ENCODE data around the gene TRPV4.

The TRPV4 gene

DNA sequence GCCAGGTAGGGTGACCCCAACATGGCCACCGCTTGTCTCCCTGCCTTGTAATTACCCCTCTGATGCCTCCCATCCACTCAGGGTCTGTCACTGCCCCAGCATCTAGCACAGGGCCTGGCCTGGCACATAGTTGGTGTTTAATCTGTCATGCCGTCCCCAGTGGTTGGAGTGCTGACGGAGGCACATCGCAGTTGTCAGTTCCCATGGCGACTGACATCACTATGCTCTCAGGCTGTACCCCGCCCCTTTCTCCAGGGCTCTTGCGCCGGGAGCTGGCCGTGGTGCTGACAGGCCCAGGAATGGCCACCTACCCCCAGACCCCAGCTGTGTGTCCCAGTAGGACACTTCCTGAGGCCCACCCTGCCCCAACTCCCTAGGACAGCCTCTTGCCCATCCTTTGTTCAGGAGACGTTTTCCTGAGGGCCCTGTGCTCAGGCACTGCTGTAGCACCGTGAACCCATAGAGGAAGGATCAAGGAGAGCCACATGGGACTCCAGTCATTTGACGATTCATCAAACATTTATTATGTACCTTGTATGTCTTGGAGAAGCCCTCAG lies 96.6 kb downstream of the TRPV4 start (continued):
- TF ChIP-seq, protein P1, sequence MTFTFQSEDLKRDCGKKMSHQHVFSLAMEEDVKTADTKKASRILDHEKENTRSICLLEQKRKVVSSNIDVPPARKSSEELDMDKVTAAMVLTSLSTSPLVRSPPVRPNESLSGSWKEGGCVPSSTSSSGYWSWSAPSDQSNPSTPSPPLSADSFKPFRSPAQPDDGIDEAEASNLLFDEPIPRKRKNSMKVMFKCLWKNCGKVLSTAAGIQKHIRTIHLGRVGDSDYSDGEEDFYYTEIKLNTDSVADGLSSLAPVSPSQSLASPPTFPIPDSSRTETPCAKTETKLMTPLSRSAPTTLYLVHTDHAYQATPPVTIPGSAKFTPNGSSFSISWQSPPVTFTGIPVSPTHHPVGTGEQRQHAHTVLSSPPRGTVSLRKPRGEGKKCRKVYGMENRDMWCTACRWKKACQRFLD (tag by site-specific recombination; IDR thresholded peaks at IDR 0.05): no peak

DNA sequence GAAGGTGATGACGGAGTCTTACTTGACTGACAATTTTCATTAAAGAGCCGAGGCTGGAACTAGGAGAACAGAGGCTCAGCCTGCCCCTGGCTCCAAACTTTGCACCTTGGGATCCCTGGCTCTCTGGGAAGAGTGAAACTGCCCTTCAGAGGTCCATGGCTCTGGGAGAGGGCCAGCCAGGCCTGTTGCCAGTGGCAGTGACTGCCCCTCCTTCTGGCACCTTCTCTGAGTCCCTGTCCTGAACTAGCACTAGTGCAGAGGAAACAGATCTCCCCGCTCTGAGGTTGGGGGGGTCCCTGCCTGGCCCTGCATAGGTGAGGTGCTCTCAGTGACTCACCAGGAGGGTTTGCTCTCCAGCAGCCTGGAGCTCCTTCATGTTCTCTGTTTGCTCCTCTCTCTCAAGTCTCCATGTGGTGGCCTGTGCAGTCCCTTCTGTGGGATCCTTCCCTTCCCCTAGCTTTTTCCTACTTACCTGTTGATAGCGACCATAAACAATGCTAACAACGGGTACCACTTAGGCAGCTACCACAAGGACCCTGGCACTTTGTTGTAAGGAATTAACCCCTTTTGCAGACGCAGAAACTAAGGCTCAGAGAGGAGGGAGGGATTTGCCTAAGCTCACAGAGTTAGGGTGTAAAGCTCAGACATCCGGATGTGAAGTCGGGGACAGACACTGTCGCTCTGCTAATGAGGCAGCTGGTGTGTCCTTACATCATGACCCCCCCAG lies 97.2 kb downstream of the TRPV4 start:
- Histone ChIP-seq H3K27ac (ENCODE audit: extremely low read depth, low read depth, low read length) (no peak overlapping the region), H3K4me1 (ENCODE audit: control insufficient read depth, insufficient read depth, low read length) (no peaks in the 10 kb centered on the region), H3K4me3 (ENCODE audit: low read depth, low read length) (no peak overlapping the region), H3K36me3 (ENCODE audit: control insufficient read depth in 2 of 2, insufficient read depth in 1 of 2, low read length in 2 of 2) (no peaks in the 10 kb centered on the region), H3K9me3 (ENCODE audit: control insufficient read depth, insufficient read depth, low read depth, low read length) (no peaks in the 10 kb centered on the region)
- ChIA-PET CTCF (interaction anchor here (0.8 kb wide), 1 partner anchor 18 kb away, joined by 4 read pairs; no protein-coding TSS in a partner anchor), POLR2A (no interaction called here)
- TF ChIP-seq SCRT2 (tag by site-specific recombination; IDR thresholded peaks at IDR 0.05): peak; percentile 74
- TF ChIP-seq ZNF544 (tag by site-specific recombination; IDR thresholded peaks at IDR 0.05): no peak

DNA sequence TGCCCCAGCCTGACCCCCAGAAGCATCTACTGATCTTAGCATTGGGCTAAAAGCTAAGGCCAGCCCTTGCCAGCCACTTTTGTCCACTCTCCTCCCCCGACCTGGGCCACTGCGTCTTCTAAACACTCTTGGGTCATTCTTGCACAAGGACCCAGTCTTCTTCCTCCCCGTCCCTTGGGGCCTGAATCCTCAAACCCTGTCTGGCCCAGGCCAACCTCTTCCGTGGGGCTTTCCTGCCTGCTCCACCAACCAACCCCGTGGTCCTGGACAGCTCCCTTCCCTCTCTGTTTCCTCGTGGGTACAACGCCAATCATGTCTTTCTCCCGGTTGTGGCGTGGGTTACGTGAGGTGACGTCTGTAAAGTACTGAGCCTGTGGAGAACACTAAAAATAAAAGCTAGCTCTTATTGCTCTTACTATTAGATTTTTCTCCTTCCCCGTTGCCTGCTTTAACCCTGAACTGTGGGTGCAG lies 98.1 kb downstream of the TRPV4 start:
- Histone ChIP-seq H3K27ac (ENCODE audit: extremely low read depth, low read depth, low read length) (no peak overlapping the region), H3K4me3 (ENCODE audit: low read depth, low read length) (no peak overlapping the region), H3K4me1 (ENCODE audit: control insufficient read depth, insufficient read depth, low read length) (no peaks in the 10 kb centered on the region), H3K36me3 (ENCODE audit: control insufficient read depth in 2 of 2, insufficient read depth in 1 of 2, low read length in 2 of 2) (no peaks in the 10 kb centered on the region), H3K9me3 (ENCODE audit: control insufficient read depth, insufficient read depth, low read depth, low read length) (no peaks in the 10 kb centered on the region)
- no peak for TF ChIP-seq ZNF426 (tag by site-specific recombination; IDR thresholded peaks at IDR 0.05)
- TF ChIP-seq, protein P2, sequence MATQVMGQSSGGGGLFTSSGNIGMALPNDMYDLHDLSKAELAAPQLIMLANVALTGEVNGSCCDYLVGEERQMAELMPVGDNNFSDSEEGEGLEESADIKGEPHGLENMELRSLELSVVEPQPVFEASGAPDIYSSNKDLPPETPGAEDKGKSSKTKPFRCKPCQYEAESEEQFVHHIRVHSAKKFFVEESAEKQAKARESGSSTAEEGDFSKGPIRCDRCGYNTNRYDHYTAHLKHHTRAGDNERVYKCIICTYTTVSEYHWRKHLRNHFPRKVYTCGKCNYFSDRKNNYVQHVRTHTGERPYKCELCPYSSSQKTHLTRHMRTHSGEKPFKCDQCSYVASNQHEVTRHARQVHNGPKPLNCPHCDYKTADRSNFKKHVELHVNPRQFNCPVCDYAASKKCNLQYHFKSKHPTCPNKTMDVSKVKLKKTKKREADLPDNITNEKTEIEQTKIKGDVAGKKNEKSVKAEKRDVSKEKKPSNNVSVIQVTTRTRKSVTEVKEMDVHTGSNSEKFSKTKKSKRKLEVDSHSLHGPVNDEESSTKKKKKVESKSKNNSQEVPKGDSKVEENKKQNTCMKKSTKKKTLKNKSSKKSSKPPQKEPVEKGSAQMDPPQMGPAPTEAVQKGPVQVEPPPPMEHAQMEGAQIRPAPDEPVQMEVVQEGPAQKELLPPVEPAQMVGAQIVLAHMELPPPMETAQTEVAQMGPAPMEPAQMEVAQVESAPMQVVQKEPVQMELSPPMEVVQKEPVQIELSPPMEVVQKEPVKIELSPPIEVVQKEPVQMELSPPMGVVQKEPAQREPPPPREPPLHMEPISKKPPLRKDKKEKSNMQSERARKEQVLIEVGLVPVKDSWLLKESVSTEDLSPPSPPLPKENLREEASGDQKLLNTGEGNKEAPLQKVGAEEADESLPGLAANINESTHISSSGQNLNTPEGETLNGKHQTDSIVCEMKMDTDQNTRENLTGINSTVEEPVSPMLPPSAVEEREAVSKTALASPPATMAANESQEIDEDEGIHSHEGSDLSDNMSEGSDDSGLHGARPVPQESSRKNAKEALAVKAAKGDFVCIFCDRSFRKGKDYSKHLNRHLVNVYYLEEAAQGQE (tag by site-specific recombination; IDR thresholded peaks at IDR 0.05): peak; percentile 74
- TF ChIP-seq, protein P3, sequence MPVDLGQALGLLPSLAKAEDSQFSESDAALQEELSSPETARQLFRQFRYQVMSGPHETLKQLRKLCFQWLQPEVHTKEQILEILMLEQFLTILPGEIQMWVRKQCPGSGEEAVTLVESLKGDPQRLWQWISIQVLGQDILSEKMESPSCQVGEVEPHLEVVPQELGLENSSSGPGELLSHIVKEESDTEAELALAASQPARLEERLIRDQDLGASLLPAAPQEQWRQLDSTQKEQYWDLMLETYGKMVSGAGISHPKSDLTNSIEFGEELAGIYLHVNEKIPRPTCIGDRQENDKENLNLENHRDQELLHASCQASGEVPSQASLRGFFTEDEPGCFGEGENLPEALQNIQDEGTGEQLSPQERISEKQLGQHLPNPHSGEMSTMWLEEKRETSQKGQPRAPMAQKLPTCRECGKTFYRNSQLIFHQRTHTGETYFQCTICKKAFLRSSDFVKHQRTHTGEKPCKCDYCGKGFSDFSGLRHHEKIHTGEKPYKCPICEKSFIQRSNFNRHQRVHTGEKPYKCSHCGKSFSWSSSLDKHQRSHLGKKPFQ (tag by site-specific recombination; IDR thresholded peaks at IDR 0.05): no peak
- TF ChIP-seq, protein P4, sequence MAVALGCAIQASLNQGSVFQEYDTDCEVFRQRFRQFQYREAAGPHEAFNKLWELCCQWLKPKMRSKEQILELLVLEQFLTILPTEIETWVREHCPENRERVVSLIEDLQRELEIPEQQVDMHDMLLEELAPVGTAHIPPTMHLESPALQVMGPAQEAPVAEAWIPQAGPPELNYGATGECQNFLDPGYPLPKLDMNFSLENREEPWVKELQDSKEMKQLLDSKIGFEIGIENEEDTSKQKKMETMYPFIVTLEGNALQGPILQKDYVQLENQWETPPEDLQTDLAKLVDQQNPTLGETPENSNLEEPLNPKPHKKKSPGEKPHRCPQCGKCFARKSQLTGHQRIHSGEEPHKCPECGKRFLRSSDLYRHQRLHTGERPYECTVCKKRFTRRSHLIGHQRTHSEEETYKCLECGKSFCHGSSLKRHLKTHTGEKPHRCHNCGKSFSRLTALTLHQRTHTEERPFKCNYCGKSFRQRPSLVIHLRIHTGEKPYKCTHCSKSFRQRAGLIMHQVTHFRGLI (tag by site-specific recombination; IDR thresholded peaks at IDR 0.05): 0 out of 2 replicates have a peak, but pooled peaks have one; percentile 27
- ChIA-PET CTCF (no interaction called here), POLR2A (interaction anchor here (0.6 kb wide), 1 partner anchor 292 kb away, joined by 3 read pairs; no protein-coding TSS in a partner anchor)
